Thyroid gland (tissue), 4 donors: ENCODE results near the gene GRWD1.

Source experiments
- CTCF ChIP-seq, 6 experiments: fragments of 200-600 bp in 3 of 6; fragments of 450-650 bp in 3 of 6; sonication (generic) in 3 of 6; IDR thresholded peaks; one replicate each; pipeline ENCODE4 v1.5.1; 2016 to 2019; ENCODE audit warnings: antibody characterized with exemption in 6 of 6, mild to moderate bottlenecking in 2 of 6, inconsistent platforms in 1 of 6, moderate library complexity in 1 of 6
- POLR2A ChIP-seq, 2 donors: fragments of 450-650 bp; IDR thresholded peaks; one replicate each; pipeline ENCODE4 v1.6.1; 2017; ENCODE audit warnings: antibody characterized with exemption in 2 of 2, mild to moderate bottlenecking in 2 of 2, moderate library complexity in 1 of 2

- TF ChIP-seq CTCF (IDR thresholded peaks at IDR 0.05): no peak
- TF ChIP-seq POLR2A (IDR thresholded peaks at IDR 0.05): no peak
Observed at GRCh38 chr19:48448563-48448962, 2.8 kb downstream of the GRWD1 start.
